ENCODE data around the gene GOLGA7B.

Gene GOLGA7B

DNA sequence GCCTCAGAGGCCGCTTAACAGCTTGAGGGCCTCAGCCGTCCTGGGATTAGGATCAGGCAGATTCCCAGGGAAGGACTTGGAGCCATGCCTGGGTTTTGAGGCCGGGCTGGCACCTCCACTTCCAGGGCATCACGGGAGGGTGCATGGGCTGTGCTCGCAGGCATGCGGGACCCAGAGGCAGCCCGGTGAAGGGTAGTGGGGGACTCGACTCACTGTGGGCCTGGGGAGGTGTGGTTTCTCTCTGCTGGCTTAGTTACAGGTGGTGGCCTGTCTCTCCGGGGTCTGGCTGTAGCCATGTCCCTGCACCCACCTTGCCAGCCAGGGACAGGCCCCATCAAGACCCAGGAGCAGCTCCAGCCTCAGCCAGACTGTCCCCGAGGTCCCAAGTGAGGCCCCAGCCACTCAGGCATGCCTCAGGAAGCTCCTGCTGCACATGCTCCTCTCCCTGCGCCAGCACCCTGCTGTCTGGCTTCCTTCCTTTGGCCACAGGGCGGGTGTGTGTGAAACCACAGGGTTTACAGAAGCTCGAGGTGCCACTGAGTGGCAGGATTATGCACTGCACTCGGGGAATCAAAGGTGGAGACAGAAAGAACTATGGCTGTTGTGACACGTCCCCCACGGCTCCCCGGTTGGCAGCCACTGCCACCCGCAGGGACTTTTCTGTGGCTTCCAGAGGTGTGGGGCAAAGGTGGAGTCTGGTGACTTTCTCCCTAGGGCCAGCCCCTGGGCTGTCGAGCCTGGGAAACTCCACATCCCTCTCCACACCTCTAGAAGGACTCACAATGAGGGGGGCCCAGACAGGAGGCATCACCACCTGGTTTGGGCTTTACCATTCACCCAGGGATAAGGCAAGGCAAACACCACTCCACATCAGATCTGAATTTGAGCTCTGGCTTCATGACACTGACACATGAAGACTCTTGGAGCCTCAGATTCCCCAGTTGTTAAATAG is 19.7 kb downstream of the GOLGA7B start:
- DNase-seq: peak; percentile 61 to 89 (median 73)

DNA sequence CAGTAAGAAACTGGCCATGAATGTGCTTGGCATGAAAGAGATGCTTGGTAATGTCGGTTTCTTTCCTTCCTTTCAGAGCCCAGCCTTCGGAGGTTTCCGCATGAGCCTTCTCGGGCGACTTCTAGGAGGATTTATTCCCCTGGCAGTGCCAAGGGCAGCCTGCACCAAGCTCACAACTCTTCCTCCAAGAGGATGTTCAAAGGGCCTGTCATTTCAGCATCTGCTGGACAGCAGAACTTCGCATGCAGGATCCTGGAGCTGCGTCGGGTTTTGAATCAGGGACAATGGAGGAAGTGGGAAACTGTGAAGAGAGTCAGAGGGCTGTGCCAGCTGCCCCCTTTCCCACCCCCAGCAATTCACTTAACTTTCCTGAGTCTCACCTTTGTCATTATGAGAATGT is 21.3 kb downstream of the GOLGA7B start:
- no peak for DNase-seq

DNA sequence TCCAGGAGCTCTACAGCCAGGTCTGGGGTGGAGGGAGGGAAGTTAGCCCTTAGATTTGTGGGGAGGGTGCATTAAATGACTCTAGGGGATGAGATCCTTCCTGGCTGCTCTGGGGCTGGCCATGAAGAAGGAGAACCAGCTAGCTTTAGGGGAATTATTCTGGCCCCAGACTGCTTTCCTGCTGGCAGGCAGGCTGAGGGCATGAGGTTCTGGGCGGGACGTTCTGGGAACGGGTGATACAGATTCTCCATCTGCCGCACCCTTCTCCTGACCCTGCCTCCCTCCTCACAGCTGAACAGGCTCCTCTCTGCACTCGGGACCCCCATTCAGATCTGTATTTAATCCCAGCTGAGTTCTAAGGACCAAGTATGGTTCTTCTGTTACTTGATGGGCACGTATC is 23.9 kb downstream of the GOLGA7B start:
- no peak for DNase-seq

DNA sequence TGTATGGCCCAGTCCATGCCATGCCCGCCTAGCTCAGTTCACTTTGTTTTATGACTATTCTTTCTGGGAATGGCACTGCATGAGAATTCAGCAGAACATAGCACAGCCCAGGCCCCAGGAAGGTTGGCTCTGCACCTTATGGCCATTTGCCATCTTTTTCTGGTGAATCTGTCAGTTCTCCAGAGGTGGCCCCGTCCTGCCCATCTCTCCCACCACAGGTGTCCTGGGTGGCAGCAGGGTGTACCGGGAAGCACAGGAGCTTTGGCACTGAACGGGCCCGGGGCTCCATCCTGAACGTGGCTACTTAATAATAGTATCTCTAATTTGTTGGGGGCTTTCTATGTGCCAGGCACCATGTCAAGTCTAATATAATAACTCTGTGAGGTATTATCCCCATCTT is 24.7 kb downstream of the GOLGA7B start:
- DNase-seq: no peak

DNA sequence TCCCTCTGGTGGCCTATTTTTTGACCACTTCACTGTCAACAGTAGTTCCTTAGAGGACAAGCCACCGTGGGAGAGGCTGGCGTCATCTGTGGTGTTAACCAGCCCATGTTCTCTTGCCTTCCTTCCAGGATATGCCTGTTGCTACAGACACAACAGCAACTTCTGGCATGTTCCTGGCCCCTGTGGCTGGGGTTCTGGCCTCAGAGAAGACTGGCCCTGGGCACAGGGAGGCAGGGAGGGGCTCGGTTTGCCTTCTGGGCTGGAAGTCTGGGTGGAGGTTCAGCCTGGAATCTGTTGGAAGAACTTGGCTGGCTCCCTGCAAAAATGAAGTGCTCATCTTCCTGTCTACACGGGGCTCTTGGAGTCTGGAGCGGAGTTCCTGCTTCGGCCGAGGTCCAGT is 25.7 kb downstream of the GOLGA7B start:
- DNase-seq: no peak

DNA sequence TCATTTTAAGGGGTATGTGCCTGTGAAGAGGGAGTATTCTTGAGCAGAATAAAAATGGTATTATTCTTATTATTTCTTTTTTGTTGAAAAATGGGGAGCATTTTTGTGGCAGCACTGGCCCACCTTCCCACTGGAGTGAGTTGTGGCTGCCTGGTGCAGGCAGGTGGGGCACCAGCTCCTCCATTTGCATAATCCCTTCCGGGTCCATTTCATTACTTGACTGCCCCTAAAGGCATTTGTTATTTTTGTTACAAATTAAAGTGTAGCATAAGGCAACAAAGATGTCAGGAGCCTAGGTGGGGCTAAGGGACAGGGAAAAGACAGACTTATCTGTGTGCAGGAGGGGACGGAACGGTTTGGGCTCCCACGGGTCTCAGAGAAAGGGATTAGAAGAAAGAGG is 26.8 kb downstream of the GOLGA7B start:
- no peak for DNase-seq

DNA sequence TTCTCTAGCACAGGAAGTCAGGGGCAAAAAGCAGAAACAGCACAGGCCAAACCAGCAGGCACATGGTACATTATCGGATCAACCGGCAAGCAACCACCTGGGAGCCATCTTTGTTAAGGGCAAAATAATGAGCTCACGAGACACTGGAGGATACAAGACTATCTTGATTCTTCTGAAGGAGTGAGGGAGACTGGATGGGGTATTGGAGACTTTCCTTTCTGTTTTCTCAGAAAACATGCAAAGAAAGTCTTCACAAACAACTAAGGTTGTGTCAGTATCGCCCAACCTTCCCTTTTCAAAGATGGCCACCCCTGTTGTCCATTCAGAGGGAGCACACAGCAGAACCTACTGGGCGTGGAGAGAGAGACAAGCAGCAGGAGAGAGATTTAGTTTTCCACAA is 29.6 kb downstream of the GOLGA7B start:
- DNase-seq: no peak

DNA sequence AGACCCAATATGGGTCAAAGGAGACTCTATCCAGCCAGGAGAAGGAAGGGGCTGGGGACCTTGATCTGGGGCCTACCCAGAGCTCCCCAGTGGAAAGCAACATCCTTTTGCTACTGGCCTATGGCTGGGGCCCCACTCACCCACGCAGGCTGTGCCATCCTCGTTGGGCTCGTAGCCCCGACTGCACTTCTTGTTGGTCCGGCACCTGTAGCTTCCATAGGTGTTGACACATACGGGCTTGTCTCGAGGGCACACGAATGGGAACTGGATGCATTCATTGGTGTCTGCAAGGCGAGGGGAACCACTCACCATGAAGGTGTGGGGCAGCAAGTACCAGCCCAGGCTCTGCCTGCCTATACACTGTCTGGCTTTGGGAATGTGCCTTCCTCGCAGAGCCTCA is 30.5 kb downstream of the GOLGA7B start:
- DNase-seq: no peak

DNA sequence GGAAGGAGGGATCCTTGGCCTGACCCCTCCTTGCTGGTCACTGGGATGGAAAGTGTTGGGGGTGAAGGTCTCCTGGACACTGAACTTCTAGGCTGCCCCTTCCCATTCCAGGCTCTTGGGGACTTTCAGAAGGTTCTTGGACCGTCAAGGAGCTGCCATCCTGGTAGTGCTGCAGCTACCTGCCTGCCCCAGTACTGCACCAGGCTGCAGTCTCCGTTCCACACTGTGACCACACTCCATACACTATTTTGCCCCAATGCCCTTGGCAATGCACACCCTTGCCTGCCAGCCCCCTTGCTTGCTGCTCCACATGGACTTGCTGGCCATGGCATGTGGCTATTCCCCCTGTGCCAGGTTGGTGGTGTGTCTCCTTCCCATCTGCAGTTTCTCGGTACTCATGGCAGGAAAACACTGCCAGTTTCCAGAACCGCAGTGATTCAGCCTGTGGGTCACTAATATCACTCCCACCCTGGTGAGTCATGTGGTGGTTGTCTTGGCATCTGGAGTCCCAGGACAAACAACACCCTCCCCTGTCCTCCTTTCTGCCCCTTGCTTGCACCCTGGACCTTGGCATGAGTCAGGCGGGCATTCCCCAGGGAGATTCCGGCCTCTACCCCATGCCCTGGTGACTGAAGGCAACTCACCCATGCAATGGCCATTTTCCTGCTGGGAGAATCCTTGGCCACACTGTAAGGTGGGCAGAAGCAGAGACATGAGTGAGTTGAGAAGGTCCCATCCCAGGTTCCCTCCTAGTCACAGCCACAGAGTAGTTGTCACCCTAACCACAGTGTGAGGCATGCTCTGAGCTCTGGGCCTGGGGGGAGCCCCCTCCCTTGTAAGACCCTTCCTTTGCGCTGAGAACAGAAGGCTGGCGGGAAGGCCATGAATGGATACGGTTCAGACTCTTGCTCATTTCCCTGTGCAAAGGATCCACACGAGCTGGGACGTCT is 32.8 kb downstream of the GOLGA7B start:
- DNase-seq: peak in 1 of 5 donors; percentile 16

DNA sequence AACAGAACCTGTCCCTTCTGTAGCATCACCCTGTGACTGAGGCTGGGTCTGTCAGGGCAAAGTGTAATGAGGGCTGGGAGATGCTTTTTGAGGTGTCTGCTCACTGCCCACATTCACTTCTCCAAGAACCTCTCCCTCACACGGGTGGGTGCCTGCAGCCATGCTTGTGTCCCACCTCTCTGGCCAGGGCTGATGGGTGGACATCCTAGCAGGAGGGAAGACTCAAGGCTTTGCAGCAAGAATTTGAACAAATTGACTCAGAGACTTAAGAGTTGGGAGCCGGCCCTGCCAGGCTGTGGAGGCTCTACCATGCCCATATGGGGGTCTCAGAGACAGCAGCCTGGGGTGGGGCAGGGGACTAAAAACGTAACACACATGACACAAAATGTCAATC is 33.4 kb downstream of the GOLGA7B start:
- DNase-seq: no peak

DNA sequence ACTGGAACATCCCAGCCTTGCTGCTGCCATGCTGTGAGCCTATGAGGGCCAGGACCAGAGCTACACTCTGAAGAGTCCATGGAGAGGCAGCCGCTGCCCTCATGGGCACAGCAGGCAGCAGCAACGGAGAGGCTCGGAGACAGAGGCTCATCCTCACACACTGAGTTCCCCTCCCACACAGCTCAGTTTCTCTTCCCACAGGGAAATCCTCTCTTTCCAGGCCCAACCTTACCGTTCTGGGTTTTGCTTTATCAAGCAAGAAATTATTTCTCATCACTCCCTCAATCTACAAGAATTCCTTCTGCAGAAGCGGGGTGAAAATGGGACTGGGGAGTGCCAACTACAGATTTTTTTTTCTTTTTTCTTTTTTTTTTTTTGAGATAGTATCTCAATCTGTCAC is 36.6 kb downstream of the GOLGA7B start:
- no peak for DNase-seq

DNA sequence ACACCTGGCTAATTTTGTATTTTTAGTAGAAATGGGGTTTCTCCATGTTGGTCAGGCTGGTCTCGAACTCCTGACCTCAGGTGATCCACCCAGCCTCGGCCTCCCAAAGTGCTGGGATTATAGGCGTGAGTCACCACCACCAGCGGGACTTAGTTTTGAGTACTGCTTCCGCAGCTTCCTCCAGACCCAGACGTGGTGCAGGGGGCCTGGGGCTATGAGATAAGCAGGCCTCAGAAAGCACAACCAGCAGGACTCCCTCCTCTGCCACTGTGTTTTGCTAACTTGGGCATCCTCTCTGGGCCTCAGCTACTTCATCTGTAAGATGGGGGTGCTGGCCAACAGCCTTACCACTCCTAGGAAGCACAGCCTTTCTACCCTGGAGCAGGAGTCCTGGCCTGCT is 37.8 kb downstream of the GOLGA7B start:
- DNase-seq: no peak

DNA sequence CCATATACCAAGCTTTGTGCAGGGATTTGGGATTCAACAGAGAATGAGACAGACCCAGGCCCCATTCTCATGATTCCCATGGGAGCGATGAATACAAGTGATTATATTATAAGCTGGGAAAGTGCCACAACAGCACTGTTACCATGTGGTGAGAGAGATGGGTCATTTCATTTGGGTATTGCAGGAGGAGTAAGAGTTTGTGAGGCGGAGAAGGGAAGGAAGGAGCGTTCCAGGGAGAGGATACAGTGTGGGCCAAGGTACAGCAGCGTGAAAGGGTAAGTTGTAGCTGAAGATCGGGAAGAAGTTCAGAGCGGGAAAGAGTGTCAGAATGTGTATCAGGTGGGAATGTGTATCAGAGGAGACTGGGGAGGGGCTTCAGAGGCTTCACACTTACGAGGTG is 38.5 kb downstream of the GOLGA7B start:
- no peak for DNase-seq

DNA sequence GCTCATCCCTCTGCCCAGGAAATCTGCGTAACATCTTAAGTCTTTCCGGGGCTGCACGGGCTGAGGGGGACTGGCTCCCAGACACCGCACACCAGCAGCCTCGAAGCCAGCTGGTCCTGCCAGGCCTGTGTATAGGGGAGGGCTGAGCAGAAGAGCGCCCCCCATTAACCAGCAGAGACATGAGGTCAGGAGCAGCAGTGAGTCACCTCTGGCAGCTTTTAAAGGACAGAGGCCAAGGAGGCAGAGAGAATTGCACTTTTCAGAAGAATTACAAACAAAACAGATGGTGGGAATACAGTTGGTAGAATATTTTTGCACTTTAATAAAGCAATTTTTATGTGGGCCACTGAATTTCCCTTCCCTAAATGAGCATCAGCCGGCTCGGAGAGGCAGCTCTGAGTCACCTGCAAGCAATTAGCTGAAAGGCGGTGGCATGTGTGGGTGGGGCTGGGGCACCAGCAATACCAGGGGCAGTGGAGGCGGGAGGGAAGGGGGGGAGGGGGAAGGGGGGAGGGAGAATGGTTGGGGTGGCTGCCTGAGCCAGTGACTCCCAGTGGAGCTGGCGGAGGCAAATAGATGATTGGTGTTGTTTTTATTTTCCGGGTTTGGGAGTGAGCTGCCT is 39.1 kb downstream of the GOLGA7B start:
- DNase-seq: no peak

DNA sequence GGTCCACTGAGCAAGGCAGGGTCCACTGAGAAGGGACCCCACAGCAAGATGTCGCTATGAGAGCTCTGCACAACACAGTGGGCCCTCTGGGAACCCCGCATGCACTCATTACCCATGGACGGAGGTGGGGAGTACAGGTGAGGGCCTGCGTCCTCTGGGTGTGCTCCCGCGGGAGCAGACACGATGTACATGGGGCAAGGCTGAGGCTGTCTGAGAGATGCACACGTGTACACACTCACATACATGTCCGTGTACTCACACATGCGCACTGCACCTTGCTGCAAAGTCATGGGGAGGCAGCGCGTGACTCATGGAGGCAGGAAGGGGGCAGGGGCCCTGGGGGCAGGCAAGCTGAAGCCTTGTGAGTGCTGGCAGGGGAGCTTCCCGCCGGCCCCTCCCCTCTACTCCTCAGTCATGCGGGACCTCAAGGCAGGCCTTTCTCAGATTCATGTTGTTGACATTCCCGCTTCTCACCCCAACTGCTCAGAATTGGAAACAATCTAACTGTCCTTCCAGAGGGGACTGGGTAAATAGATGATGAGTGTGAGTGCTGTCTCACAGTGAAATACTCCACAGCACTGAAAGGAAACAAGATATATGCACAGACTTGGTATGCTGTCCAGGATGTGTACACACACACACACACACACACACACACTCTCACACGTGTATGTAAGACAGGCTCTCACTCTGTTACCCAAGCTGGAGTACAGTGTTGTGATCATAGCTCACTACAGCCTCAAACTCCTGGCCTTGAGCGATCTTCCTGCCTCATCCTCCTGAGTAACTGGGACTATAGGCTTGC is 40.0 kb downstream of the GOLGA7B start:
- DNase-seq: no peak

DNA sequence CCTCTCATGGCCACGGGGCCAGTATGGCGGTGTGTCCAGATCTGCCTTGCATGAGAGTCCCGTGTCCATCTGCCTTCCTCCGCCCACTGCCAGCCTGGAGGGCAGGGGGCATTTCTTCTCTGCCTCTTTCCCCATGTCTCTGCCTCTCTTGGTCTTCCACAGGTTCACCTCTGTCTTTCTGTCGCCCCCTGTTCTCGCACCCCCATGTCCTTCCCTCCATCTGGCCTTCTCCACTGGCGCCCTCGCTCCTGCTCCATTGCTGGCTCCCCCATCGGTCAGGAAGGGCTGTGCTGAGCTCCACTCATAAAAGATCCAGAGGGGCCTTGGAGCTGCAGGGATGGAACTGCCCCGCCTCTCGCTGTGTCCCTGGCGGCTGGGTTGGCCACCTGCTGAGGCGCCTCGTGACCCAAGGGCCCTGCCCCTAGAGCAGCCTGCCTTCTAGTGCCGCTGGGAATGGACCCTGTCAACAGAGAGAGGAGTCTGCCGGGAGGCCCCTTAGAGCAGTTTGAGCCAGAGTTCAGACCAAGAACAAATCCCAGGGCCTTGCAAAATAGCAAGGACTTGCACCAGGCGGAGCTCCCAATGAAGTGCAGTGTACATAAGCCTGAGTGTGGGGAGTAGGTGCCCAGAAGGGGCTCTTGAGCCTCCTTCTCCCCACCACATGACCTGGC is 42.0 kb downstream of the GOLGA7B start:
- DNase-seq: no peak

DNA sequence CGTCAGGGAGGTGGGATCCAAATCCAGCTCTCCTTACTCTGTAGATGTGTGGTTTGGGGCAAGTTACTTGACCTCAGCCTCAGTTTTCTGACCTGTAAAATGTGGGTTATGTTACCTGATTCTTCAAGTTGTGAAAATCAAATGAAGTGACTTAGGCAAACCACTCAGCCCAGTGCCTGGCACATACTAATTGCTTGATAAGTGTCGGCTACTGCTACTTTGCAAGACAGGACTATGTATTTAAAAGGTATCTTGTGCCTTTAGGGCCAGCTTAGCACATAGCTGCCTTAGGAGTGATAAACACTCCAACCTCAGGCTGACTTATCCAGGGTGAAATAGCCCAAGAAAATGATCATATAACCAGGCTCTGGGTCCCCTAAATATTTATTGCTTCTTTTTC is 42.9 kb downstream of the GOLGA7B start:
- DNase-seq: no peak

DNA sequence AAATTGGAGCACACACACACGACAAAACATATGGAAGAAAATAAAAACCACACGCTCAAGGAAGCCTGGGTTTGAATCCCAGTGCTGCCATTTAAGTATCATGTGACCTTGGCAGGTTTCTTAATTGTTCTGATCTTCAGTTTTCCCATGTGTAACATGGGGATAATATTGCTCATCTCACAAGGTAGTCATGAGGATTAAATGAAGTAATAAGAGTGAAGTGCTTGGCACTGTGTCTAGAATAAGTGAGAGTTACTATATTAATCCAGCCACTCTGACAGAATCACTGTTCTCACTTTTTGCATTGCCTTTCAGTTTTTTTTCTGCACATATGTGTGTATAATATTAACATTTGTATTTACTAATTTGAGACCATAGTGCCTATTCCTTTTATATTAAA is 43.3 kb downstream of the GOLGA7B start:
- DNase-seq: no peak

DNA sequence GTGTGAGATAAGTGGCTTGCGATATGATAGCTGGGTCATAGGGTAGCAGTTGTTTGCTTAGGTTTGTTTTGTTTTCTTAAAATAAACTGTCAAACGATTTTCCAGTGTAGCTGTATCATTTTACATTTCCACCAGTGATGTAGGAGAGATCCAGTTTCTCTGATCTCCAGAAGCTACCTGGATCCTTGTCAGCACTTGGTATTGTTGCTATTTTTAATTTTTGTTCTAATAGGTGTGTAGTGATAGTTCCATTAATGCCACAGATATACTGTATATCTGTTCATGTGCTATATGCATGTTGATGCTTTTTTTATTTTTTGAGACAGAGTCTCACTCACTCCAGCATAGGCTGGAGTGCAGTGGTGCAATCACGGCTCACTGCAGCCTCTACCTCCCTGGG is 44.4 kb downstream of the GOLGA7B start:
- no peak for DNase-seq

DNA sequence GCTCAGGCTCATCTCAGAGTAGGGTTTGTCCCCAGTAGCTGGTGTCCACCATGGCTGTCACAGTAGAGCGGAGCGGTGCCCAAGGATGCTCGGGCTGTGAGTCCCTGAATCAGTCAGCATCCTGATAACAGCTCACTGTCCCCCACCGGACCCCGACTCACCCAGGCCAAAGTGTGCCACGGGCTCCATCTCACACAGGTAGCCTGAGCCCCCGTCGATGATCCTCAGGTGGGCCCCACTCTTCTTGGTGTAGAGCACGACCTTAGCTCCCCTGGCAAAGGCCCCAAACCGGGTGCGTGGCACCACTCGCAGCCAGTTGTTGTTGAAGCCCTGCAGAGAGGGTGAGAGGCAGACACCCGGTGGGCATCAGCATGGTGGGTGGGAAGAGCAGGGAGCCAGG is 45.4 kb downstream of the GOLGA7B start:
- no peak for DNase-seq

DNA sequence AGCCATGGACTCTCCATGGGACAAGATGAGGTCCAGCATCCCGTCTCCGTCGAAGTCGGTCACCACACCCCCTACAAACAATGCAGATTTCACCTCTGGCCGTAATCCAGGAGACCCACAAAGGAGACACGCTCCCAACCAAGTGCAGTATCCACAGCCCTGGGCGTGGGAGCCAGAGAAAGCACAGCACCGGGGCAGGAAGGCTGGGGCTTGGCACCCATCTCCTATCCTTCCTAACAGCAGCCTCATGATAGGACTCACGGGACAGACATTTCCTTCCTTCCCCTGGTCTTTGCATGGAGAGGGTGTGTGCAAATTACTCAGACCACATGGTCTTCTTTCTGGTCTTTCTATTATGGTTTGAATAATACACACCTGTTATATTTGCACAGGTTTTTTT is 46.3 kb downstream of the GOLGA7B start:
- DNase-seq: no peak

Measured in T-helper 1 cell (primary cell).